ENCODE data around the gene MCM3AP.

MCM3AP gene

DNA sequence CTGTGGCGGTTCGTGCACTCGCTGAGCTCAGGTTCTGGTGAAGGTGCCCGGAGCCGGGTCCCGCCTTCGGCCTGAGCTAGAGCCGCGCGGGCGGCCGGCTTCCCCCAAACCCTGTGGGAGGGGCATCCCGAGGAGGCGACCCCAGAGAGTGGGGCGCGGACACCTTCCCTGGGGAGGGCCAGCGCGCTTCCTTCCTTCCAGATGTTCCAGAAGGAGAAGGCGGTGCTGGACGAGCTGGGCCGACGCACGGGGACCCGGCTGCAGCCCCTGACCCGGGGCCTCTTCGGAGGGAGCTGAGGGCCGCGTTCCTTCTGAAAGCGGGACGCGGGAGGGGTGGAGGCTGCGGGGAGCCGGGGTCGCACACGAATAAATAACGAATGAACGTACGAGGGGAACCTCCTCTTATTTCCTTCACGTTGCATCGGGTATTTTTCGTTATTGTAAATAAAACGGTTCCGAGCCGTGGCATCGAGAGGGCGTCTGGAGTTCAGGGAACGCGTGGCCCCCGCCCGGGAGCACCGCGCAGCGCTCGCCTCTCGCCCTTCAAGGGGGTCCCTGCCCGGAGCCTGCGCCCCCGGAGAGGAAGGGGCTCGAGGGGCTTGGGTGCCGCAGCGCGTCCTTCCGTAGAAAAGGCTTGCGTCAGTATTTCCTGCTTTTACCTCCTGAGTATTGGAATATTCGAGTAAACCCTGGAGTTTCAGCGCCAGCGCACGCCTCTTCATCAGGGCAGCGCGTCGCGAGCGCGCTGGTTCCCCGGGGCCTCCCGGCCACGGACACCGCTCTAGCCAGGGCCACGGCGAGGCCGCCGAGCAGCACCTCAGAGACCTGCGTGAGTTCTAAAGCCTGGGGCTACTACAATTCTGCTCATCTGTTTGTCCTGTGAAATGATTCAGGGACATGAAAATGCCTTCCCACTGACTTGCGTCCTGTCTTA, 12.2 kb upstream of the MCM3AP start:
- H3K4me3 ChIP-seq (ENCODE audit: low read length), result peak overlapping the region; percentile 38
- TF ChIP-seq, protein P1, sequence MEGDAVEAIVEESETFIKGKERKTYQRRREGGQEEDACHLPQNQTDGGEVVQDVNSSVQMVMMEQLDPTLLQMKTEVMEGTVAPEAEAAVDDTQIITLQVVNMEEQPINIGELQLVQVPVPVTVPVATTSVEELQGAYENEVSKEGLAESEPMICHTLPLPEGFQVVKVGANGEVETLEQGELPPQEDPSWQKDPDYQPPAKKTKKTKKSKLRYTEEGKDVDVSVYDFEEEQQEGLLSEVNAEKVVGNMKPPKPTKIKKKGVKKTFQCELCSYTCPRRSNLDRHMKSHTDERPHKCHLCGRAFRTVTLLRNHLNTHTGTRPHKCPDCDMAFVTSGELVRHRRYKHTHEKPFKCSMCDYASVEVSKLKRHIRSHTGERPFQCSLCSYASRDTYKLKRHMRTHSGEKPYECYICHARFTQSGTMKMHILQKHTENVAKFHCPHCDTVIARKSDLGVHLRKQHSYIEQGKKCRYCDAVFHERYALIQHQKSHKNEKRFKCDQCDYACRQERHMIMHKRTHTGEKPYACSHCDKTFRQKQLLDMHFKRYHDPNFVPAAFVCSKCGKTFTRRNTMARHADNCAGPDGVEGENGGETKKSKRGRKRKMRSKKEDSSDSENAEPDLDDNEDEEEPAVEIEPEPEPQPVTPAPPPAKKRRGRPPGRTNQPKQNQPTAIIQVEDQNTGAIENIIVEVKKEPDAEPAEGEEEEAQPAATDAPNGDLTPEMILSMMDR (IDR thresholded peaks at IDR 0.05; ENCODE audit: insufficient read depth, low read depth, low read length, missing control alignments), result no peak
- DNase-seq (ENCODE audit: low read depth), result peak; percentile 50

DNA sequence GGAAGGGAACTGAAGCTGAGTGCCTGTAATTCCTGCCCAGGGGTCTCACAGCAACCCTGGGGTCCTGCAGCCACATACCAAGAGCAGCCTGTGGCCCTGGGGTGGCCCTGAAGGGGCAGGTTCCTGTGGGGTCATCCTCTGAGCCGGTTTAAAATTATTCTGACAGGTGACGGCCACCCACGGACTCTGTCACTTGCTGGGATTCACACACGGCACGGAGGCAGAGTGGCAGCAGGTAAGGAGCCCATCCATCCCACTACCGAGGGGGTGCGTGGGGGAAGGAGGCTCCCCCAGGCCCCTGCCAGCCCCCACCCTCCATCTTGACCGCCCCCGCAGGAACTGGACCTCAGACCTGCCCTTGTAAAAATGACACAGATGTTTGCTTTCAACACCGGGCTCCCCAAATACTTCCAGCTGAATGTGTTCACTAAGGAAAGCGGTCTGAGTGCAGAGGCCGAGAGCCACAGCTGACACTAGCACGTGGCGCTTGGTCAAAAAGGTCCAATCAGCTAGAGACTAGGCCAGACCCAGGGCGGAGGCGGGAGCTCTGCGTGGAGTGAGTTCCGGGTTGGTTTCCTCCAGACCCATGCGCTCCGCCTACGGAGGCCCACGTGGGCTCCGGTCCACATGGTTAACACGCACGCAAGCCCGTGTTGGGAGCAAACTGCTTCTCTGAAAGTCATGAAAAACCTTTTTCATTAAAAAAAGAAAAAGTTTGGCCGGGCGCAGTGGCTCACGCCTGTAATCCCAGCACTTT, 10.8 kb upstream of the MCM3AP start:
- no peak for DNase-seq (ENCODE audit: low read depth)
- no peak overlapping the region for H3K4me3 ChIP-seq (ENCODE audit: low read length)

DNA sequence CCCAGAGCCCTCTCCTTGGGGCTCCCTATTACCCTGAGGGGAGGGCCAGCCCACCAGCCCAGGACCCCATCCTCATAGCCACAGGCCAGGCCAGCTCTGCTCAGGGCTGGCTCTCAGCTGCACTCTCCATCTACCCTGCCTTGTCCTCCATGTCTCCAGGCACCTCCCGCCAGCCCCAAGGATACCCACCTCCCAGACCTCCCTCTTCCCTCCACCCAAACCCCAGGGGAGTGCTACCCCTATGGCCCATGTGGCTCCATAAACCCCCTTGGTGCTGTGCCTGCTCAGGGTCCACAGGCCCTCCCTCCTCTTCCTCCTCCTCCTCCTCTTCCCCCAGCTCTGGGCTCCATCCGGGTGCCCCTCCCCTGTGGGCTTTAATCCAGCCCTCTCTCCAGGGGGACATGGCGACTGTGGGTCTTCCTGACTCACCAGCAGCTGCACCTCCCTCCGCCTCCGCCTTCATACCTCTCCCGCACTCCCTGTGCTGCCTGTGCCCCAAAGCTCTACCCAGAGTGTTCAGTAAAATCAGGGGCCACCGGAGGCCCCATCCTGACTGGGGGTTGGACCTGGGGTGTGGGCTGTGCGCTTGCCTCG, 9.9 kb upstream of the MCM3AP start:
- H3K4me3 ChIP-seq (ENCODE audit: low read length), result no peak overlapping the region
- DNase-seq (ENCODE audit: low read depth), result no peak

More for the DNA sequence above, 10.8 kb upstream of the MCM3AP start:
- TF ChIP-seq, protein P1 (IDR thresholded peaks at IDR 0.05; ENCODE audit: insufficient read depth, low read depth, low read length, missing control alignments), result no peak

DNA sequence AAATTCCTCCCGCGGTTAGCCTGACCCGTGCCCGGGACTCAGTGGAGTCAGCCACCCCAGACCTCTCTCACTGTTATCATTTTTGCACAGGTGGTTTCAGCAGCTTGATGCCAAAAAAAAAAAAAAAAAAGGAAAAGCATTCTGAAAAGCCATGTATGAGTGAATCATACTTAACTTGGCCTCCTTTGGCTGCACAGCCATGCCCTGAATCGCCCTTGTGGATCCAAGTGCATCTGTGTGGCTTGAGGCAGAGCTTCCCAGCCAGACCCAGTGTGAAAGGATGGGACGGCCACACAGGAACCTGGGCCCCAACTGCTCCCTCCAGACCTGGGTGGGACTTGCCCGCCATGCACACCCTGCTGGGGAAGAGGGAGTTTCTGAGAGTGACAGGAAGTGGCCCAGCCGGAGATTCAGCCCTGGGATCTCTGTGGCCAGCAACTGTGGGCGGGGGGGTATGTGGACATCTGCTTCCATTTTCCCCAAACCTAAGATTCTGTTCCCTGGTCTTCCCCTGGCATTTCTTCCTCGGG, 9.3 kb upstream of the MCM3AP start:
- peak; percentile 23 for DNase-seq (ENCODE audit: low read depth)
- no peak overlapping the region for H3K4me3 ChIP-seq (ENCODE audit: low read length)
- TF ChIP-seq, protein P1 (IDR thresholded peaks at IDR 0.05; ENCODE audit: insufficient read depth, low read depth, low read length, missing control alignments), result no peak

More for the DNA sequence above, 9.9 kb upstream of the MCM3AP start:
- TF ChIP-seq, protein P1 (IDR thresholded peaks at IDR 0.05; ENCODE audit: insufficient read depth, low read depth, low read length, missing control alignments), result no peak

DNA sequence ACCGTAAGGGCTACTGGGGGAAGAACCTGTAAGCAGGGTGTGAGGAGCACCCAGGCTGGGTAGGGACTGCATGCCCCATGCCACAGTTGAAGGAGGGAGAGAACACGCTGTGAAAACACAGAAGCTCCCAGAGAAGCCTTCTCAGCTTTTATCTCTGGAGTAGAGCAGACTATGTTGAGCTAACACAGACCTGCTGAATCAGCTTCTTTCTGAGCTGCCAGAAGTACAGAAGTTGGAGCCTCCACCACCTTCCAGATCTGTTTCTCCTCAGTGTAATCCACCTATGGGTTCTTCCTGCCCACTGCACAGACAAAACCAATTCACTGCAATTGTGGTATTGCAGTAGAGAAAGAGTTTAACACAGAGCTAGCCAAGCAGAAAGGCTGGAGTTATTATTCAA, 6.2 kb upstream of the MCM3AP start:
- no peak for DNase-seq (ENCODE audit: low read depth)
- no peak overlapping the region for H3K4me3 ChIP-seq (ENCODE audit: low read length)
- TF ChIP-seq, protein P1 (IDR thresholded peaks at IDR 0.05; ENCODE audit: insufficient read depth, low read depth, low read length, missing control alignments), result no peak

DNA sequence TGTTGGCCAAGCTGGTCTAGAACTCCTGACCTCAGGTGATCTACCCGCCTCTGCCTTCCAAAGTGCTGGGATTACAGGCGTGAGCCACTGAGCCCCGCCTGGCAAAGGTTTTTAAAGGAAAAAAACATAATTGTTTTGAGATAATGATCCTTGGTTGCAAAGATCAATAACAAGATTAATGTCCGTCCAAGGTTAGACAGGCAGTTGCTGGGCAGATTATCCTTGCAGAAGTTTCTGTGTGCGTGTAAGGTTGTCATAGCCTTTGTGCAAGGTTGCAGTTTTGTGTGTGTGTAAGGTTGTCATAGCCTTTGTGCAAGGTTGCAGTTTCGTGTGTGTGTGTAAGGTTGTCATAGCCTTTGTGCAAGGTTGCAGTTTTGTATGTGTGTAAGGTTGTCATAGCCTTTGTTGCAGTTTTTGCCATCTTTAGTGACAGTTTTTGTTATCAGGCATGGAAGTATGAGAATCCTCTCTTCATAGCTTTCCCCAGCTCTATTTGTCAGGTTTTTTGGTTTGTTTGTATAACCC, 4.3 kb upstream of the MCM3AP start:
- DNase-seq (ENCODE audit: low read depth), result no peak
- TF ChIP-seq, protein P1 (IDR thresholded peaks at IDR 0.05; ENCODE audit: insufficient read depth, low read depth, low read length, missing control alignments), result no peak
- no peak overlapping the region for H3K4me3 ChIP-seq (ENCODE audit: low read length)
